HCT116 (cell line): ENCODE results near the gene LINGO3. TPM values are rescaled to one million over a fixed set of nuclear protein-coding genes. Genes with fewer than 3 reads are reported as not detected.

Source experiments
- ATAC-seq: fragments of 200-7000 bp; cut with Tn5 transposase; 2 replicates; pipeline ENCODE4 v1.9.1; 2020; ENCODE audit warnings: mild to moderate bottlenecking, moderate library complexity
- BruUV-seq: library from RNA; stranded (reverse); fragments of 400-500 nt; replicated peaks from 2 replicates; lab custom pipeline; 2021; lab: Mats Ljungman, UMichigan
- CTCF ChIA-PET: fragments of 300-600 bp; sonication (Branson Sonifier 250); formaldehyde crosslinking; loops from one replicate; lab custom pipeline; 2021; ENCODE audit warnings: antibody characterized with exemption; lab: Charles Lee
- POLR2A ChIA-PET: fragments of 300-600, 350-600 bp; sonication (Branson Sonifier 250); formaldehyde crosslinking; loops from one replicate; lab custom pipeline; 2021; ENCODE audit warnings: antibody characterized with exemption; lab: Charles Lee
- RAD21 ChIA-PET, 2 experiments: fragments of 300-600 bp; sonication (Branson Sonifier 250); formaldehyde crosslinking; loops; one replicate each; lab custom pipeline; 2023; ENCODE audit warnings: low total read pairs in 2 of 2; ENCODE audit not compliant: uncharacterized antibody in 2 of 2, unreplicated experiment in 2 of 2, low non-redundant PET in 1 of 2; lab: Charles Lee
- DNase-seq: peaks from one replicate; pipeline ENCODE4 v3.0.0-alpha.2; 2010; ENCODE audit warnings: low read depth, low spot score
- H2AFZ ChIP-seq: fragments of 200-600 bp; shearing (Covaris generic), sonication (generic); 2 replicates; pipeline ENCODE4 v1.6.1; 2017; ENCODE audit warnings: low read depth, mixed run types, mixed read lengths, antibody characterized with exemption, low read length; ENCODE audit not compliant: poor library complexity, severe bottlenecking
- H3K27ac ChIP-seq: 2 replicates; pipeline ENCODE4 v1.5.1; 2012; ENCODE audit warnings: low read depth, low read length
- H3K27me3 ChIP-seq: fragments of 200-600 bp; sonication (generic); 2 replicates; pipeline ENCODE4 v1.6.1; 2016; ENCODE audit warnings: mixed run types, low read length, mixed read lengths; ENCODE audit not compliant: insufficient read depth
- H3K36me3 ChIP-seq, 2 experiments: fragments of 200-500 bp in 1 of 2; fragments of 200-600 bp in 1 of 2; sonication (Bioruptor generic) in 1 of 2; sonication (generic) in 1 of 2; 2 replicates each; pipeline versions ENCODE4 v1.5.1 to v1.6.1; 2014 to 2016; ENCODE audit warnings: low read length in 2 of 2, inconsistent platforms in 1 of 2, mixed read lengths in 1 of 2, mixed run types in 1 of 2; ENCODE audit not compliant: insufficient read depth in 2 of 2, control insufficient read depth in 1 of 2
- H3K4me1 ChIP-seq, 2 experiments: fragments of 200-600 bp in 1 of 2; sonication (generic) in 1 of 2; 2 replicates each; pipeline versions ENCODE4 v1.5.1 to v1.6.1; 2012 to 2017; ENCODE audit warnings: low read length in 2 of 2, inconsistent platforms in 1 of 2, mild to moderate bottlenecking in 1 of 2, mixed read lengths in 1 of 2, mixed run types in 1 of 2, moderate library complexity in 1 of 2; ENCODE audit not compliant: insufficient read depth in 2 of 2, control insufficient read depth in 1 of 2
- H3K4me2 ChIP-seq: fragments of 200-600 bp; sonication (generic); 2 replicates; pipeline ENCODE4 v1.6.1; 2017; ENCODE audit warnings: mixed run types, low read length, mixed read lengths
- H3K4me3 ChIP-seq, 2 experiments: fragments of 200-600 bp in 1 of 2; sonication (generic) in 1 of 2; replicated peaks in 1 of 2; 2 replicates each; pipeline ENCODE4 v1.5.1; 2011 to 2016; ENCODE audit warnings: low read length in 2 of 2, control low read depth in 1 of 2, low read depth in 1 of 2, mild to moderate bottlenecking in 1 of 2, mixed read lengths in 1 of 2, mixed run types in 1 of 2
- H3K79me2 ChIP-seq: fragments of 200-600 bp; sonication (generic); 2 replicates; pipeline ENCODE4 v1.6.1; 2017; ENCODE audit warnings: mild to moderate bottlenecking, mixed run types, low read length, moderate library complexity, mixed read lengths; ENCODE audit not compliant: insufficient read depth
- H3K9ac ChIP-seq: fragments of 200-600 bp; sonication (generic); 2 replicates; pipeline ENCODE4 v1.6.1; 2016; ENCODE audit warnings: low read length, mixed read lengths
- H3K9me2 ChIP-seq: fragments of 200-600 bp; sonication (generic), shearing (Covaris generic); 2 replicates; pipeline ENCODE4 v1.6.1; 2017; ENCODE audit warnings: mixed run types, mild to moderate bottlenecking, moderate library complexity; ENCODE audit not compliant: insufficient read depth
- H3K9me3 ChIP-seq, 2 experiments: fragments of 200-500 bp in 1 of 2; fragments of 200-600 bp in 1 of 2; sonication (Bioruptor generic) in 1 of 2; sonication (generic) in 1 of 2; 2 replicates each; pipeline ENCODE4 v1.6.1; 2014 to 2017; ENCODE audit warnings: low read length in 2 of 2, mixed read lengths in 2 of 2, inconsistent platforms in 1 of 2, low read depth in 1 of 2, mild to moderate bottlenecking in 1 of 2, mixed run types in 1 of 2, moderate library complexity in 1 of 2; ENCODE audit not compliant: control insufficient read depth in 1 of 2, insufficient read depth in 1 of 2
- H4K20me1 ChIP-seq: fragments of 200-600 bp; sonication (generic), shearing (Covaris generic); 2 replicates; pipeline ENCODE4 v1.6.1; 2017; ENCODE audit warnings: mixed run types, mild to moderate bottlenecking, moderate library complexity; ENCODE audit not compliant: insufficient read depth
- EGR1 ChIP-seq: IDR thresholded peaks from 2 replicates; pipeline ENCODE4 v1.6.1; 2012; ENCODE audit warnings: low read depth
- FOSL1 ChIP-seq: IDR thresholded peaks from 2 replicates; pipeline ENCODE4 v1.6.1; 2012; ENCODE audit warnings: low read depth
- JUND ChIP-seq: IDR thresholded peaks from 2 replicates; pipeline ENCODE4 v1.6.1; 2012
- POLR2A ChIP-seq: IDR thresholded peaks from 2 replicates; pipeline ENCODE4 v1.7.0; 2011; ENCODE audit warnings: borderline replicate concordance; ENCODE audit not compliant: insufficient read depth, insufficient read length; ENCODE audit errors: extremely low read depth
- SIN3A ChIP-seq: IDR thresholded peaks from 2 replicates; pipeline ENCODE4 v1.6.1; 2012; ENCODE audit warnings: low read depth
- TCF7L2 ChIP-seq: IDR thresholded peaks from 2 replicates; pipeline ENCODE4 v1.7.0; 2011; ENCODE audit warnings: borderline replicate concordance, inconsistent platforms; ENCODE audit not compliant: insufficient read depth, insufficient read length; ENCODE audit errors: extremely low read depth
- ZFX ChIP-seq: fragments of 450-650 bp; IDR thresholded peaks from 2 replicates; pipeline ENCODE4 v1.6.1; 2017
- intact Hi-C: fragments of 100-400 bp; cut with micrococcal nuclease; formaldehyde crosslinking; loops from 2 replicates; pipeline ENCODE4 v1.10.0; 2022
- total RNA-seq: library from RNA; stranded (reverse); gene quantifications from one replicate; pipeline ENCODE4 v1.2.1, GENCODE V29; 2021; ENCODE audit not compliant: unreplicated experiment

Gene LINGO3
- total RNA-seq, 1 experiment from 2014 or later: not detected

- DNase-seq: no peak
- peak; percentile 28; the same call in 1 of the 2 replicates for ATAC-seq
- H4K20me1 ChIP-seq: no peaks in the 10 kb centered on the region; the same call in 1 of the 2 replicates
- H3K4me3 ChIP-seq: no peak overlapping the region
- no peak overlapping the region for H3K4me2 ChIP-seq
- peaks cover 0 to 11% of the 10 kb centered on the region in 2 experiments; a peak in 1 of 4 replicates for H3K9me3 ChIP-seq
- TF ChIP-seq SIN3A: no peak
- no peak for TF ChIP-seq POLR2A
- TF ChIP-seq TCF7L2: no peak
- POLR2A ChIA-PET: no interaction called here
- RAD21 ChIA-PET: no interaction called here
- CTCF ChIA-PET: no interaction called here
- peak overlapping the region; percentile 35; the same call in 1 of the 2 replicates for H3K27ac ChIP-seq
- H3K27me3 ChIP-seq: no peaks in the 10 kb centered on the region
- H3K9ac ChIP-seq: no peak overlapping the region
- no peaks in the 10 kb centered on the region for H3K36me3 ChIP-seq
- peaks cover 60% of the 10 kb centered on the region for H3K79me2 ChIP-seq
- no TSS peak for BruUV-seq
- H3K9me2 ChIP-seq: no peaks in the 10 kb centered on the region
- peaks cover 4 to 11% of the 10 kb centered on the region in 2 experiments; a peak in 1 of 4 replicates for H3K4me1 ChIP-seq
- no peak overlapping the region for H2AFZ ChIP-seq
- intact Hi-C loops: no loop called here
These were observed 27.3 kb upstream of the LINGO3 start for GRCh38 chr19:2334986-2335846.

- no peak overlapping the region for H3K4me3 ChIP-seq
- no peak for ATAC-seq
- ChIA-PET POLR2A (no interaction called here), CTCF (no interaction called here), RAD21 (no interaction called here)
- intact Hi-C loops: no loop called here
- H3K79me2 ChIP-seq: peaks cover 68% of the 10 kb centered on the region
- H3K9me2 ChIP-seq: no peaks in the 10 kb centered on the region
- no peaks in the 10 kb centered on the region; the same call in 1 of the 2 replicates for H4K20me1 ChIP-seq
- H3K9ac ChIP-seq: no peak overlapping the region
- H3K4me2 ChIP-seq: no peak overlapping the region
- no peaks in the 10 kb centered on the region for H3K27me3 ChIP-seq
- H2AFZ ChIP-seq: no peak overlapping the region
- H3K4me1 ChIP-seq: peaks cover 9 to 16% of the 10 kb centered on the region in 2 experiments
- BruUV-seq: no TSS peak
- no peak overlapping the region for H3K27ac ChIP-seq
- peaks cover 0 to 11% of the 10 kb centered on the region in 2 experiments; a peak in 1 of 4 replicates for H3K9me3 ChIP-seq
- TF ChIP-seq POLR2A (no peak), EGR1 (no peak), ZFX (no peak), FOSL1 (no peak), SIN3A (no peak), JUND (no peak)
- DNase-seq: no peak
- no peaks in the 10 kb centered on the region for H3K36me3 ChIP-seq
These were observed 26.5 kb upstream of the LINGO3 start for GRCh38 chr19:2334426-2334825.
